GM23338 (cell line): Measurements from ENCODE around the gene UBL3. TPM values are rescaled to one million over a fixed set of nuclear protein-coding genes. Genes with fewer than 3 reads are reported as not detected.

Source experiments
- ATAC-seq: fragments of 200-7000 bp; cut with Tn5 transposase; 3 replicates; pipeline ENCODE4 v1.9.1; 2020
- DNase-seq: peaks from one replicate; pipeline ENCODE4 v3.0.0-alpha.2; 2015; ENCODE audit warnings: low spot score
- H2AFZ ChIP-seq: fragments of 200-600 bp; sonication (generic); 2 replicates; pipeline ENCODE4 v1.8.0; 2016; ENCODE audit warnings: antibody characterized with exemption, mild to moderate bottlenecking, moderate library complexity
- H3F3A ChIP-seq: fragments of 200-600 bp; sonication (generic); replicated peaks from 2 replicates; pipeline ENCODE4 v1.8.0; 2017; ENCODE audit warnings: antibody characterized with exemption, mixed run types, low read depth
- H3K27ac ChIP-seq: fragments of 200-600 bp; sonication (generic); 2 replicates; pipeline ENCODE4 v1.6.1; 2016; ENCODE audit warnings: low read depth
- H3K27me3 ChIP-seq: fragments of 200-600 bp; sonication (generic); 2 replicates; pipeline ENCODE4 v1.8.0; 2016; ENCODE audit warnings: mild to moderate bottlenecking, mixed run types, moderate library complexity; ENCODE audit not compliant: insufficient read depth
- H3K36me3 ChIP-seq: fragments of 200-600 bp; sonication (generic); 2 replicates; pipeline ENCODE4 v1.8.0; 2016; ENCODE audit warnings: mild to moderate bottlenecking; ENCODE audit not compliant: insufficient read depth
- H3K4me1 ChIP-seq: fragments of 200-600 bp; sonication (generic); 2 replicates; pipeline ENCODE4 v1.8.0; 2016; ENCODE audit warnings: mild to moderate bottlenecking, moderate library complexity; ENCODE audit not compliant: insufficient read depth
- H3K4me2 ChIP-seq: fragments of 200-600 bp; sonication (generic); 2 replicates; pipeline ENCODE4 v1.7.1; 2017; ENCODE audit warnings: mixed run types
- H3K4me3 ChIP-seq: fragments of 200-600 bp; sonication (generic); 2 replicates; pipeline ENCODE4 v1.6.1; 2016; ENCODE audit warnings: mixed run types
- H3K79me2 ChIP-seq: fragments of 200-600 bp; sonication (generic); replicated peaks from 2 replicates; pipeline ENCODE4 v1.8.0; 2017; ENCODE audit warnings: mild to moderate bottlenecking; ENCODE audit not compliant: insufficient read depth
- H3K9me2 ChIP-seq: fragments of 200-600 bp; sonication (generic); 2 replicates; pipeline ENCODE4 v1.8.0; 2017; ENCODE audit not compliant: insufficient read depth
- H4K20me1 ChIP-seq: fragments of 200-600 bp; sonication (generic); replicated peaks from 2 replicates; pipeline ENCODE4 v1.8.0; 2017; ENCODE audit warnings: mild to moderate bottlenecking; ENCODE audit not compliant: insufficient read depth
- H3K27ac Mint-ChIP-seq: 2 replicates; pipeline ENCODE4 v1.8.0; 2020; ENCODE audit warnings: inconsistent platforms, mild to moderate bottlenecking, moderate library complexity, mixed read lengths
- H3K27me3 Mint-ChIP-seq: 3 replicates; pipeline ENCODE4 v1.8.0; 2022; ENCODE audit warnings: low read depth, mild to moderate bottlenecking, moderate library complexity, mixed read lengths, inconsistent platforms; ENCODE audit not compliant: insufficient read depth, poor library complexity
- H3K36me3 Mint-ChIP-seq: 3 replicates; pipeline ENCODE4 v1.8.0; 2021; ENCODE audit warnings: low read depth, mild to moderate bottlenecking, inconsistent platforms, moderate library complexity, mixed read lengths
- H3K4me1 Mint-ChIP-seq: 3 replicates; pipeline ENCODE4 v1.8.0; 2020; ENCODE audit warnings: mild to moderate bottlenecking, inconsistent platforms, mixed read lengths
- H3K4me3 Mint-ChIP-seq: 3 replicates; pipeline ENCODE4 v1.8.0; 2021; ENCODE audit warnings: moderate library complexity, mild to moderate bottlenecking, inconsistent platforms, mixed read lengths
- H3K9me3 Mint-ChIP-seq: 3 replicates; pipeline ENCODE4 v1.8.0; 2020; ENCODE audit warnings: moderate library complexity, mild to moderate bottlenecking, inconsistent platforms, mixed read lengths
- CREB1 ChIP-seq: fragments of 250-450 bp; sonication (Bioruptor Pico); IDR thresholded peaks from 2 replicates; pipeline ENCODE4 v1.5.0; 2020; ENCODE audit warnings: low read depth, mild to moderate bottlenecking, moderate library complexity
- EZH2 ChIP-seq: fragments of 200-600 bp; sonication (generic); IDR thresholded peaks from one replicate; pipeline ENCODE4 v1.8.0; 2017; ENCODE audit warnings: antibody characterized with exemption, mild to moderate bottlenecking, low read depth; ENCODE audit not compliant: unreplicated experiment
- EZH2phosphoT487 ChIP-seq: fragments of 200-600 bp; sonication (generic); IDR thresholded peaks from one replicate; pipeline ENCODE4 v1.8.1; 2018; ENCODE audit warnings: antibody characterized with exemption; ENCODE audit not compliant: unreplicated experiment
- NANOG ChIP-seq: IDR thresholded peaks from 2 replicates; pipeline ENCODE4 v1.6.1; 2016; ENCODE audit warnings: antibody characterized with exemption, borderline replicate concordance
- POLR2AphosphoS5 ChIP-seq: IDR thresholded peaks from 2 replicates; pipeline ENCODE4 v1.6.1; 2016; ENCODE audit warnings: antibody characterized with exemption, low read depth
- STAT1 ChIP-seq: IDR thresholded peaks from one replicate; pipeline ENCODE4 v1.6.1; 2016; ENCODE audit warnings: antibody characterized with exemption; ENCODE audit not compliant: unreplicated experiment
- ZNF114 ChIP-seq: fragments of 250-450 bp; sonication (Bioruptor Pico); IDR thresholded peaks from 2 replicates; pipeline ENCODE4 v1.5.0; 2020; ENCODE audit warnings: mild to moderate bottlenecking, moderate library complexity
- ZNF331 ChIP-seq: fragments of 250-450 bp; sonication (Bioruptor Pico); IDR thresholded peaks from 2 replicates; pipeline ENCODE4 v1.5.0; 2020; ENCODE audit warnings: low read depth, mild to moderate bottlenecking, moderate library complexity
- polyA plus RNA-seq: library from polyadenylated mRNA; unstranded; fragments of >200 nt; fragmentation: Nextera tagmentation; extraction: Ambion mirVana; gene quantifications from 2 replicates; pipeline ENCODE4 v1.2.1, GENCODE V29; 2016
- total RNA-seq: library from RNA; depleted of rRNA; stranded (reverse); fragments of >200 nt; shearing (Covaris generic); gene quantifications from 2 replicates; pipeline ENCODE4 v1.2.3, GENCODE V29; 2014
- TF ChIP-seq, protein P1 (sequence below), 2 experiments: fragments of 200-600 bp in 1 of 2; sonication (generic) in 1 of 2; conservative IDR thresholded peaks; 2 replicates each; pipeline versions ENCODE4 v1.5.1 to v1.6.1; 2016 to 2017; ENCODE audit warnings: antibody characterized with exemption in 2 of 2, low read depth in 2 of 2, mild to moderate bottlenecking in 2 of 2, moderate library complexity in 1 of 2
- TF ChIP-seq, protein P2 (sequence below): IDR thresholded peaks from 2 replicates; pipeline ENCODE4 v1.6.1; 2016; ENCODE audit warnings: antibody characterized with exemption
- TF ChIP-seq, protein P3 (sequence below): IDR thresholded peaks from one replicate; pipeline ENCODE4 v1.6.1; 2018; ENCODE audit warnings: antibody characterized with exemption; ENCODE audit not compliant: unreplicated experiment

Gene UBL3
- total and polyA plus RNA-seq, 2 experiments from 2014 or later: 9.7 to 21.1 TPM

DNA sequence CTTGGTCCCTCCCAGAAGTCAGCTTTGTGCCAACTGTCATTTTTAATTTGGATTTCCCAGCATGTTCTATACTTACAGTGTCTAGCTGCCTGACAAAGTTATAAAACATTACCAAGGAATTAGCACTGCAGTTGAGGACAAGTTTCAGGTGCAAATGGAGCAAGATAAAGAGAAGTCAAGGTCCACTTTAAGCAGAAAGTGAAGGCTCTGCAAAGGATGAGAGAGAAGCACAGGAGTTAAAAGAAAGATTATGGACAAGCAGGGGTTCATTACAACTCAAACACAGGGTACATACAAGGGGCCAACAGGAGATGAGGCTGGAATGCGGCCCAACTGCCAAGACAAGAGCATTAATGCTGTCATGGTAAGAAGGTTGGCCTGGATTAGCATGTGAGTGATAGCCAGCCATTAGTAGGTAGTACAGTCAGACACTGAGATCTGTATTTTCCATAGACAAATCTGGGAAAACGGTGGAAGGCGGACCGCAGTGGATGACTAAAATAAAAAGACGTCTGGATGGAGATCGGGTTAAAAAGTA, 17.6 kb downstream of the UBL3 start:
- DNase-seq (no peak), ATAC-seq (peak; percentile 55)
- Histone ChIP-seq H3F3A (no peaks in the 10 kb centered on the region), H2AFZ (no peak overlapping the region), H3K9me2 (0 out of 2 replicates have a peak, but pooled peaks cover 3% of the 10 kb centered on the region), H3K4me1 (no peaks in the 10 kb centered on the region), H3K4me3 (no peak overlapping the region), H3K27me3 (no peaks in the 10 kb centered on the region), H3K36me3 (0 out of 2 replicates have a peak, but pooled peaks cover 7% of the 10 kb centered on the region), H4K20me1 (peaks cover 3% of the 10 kb centered on the region; the same call in 1 of the 2 replicates), H3K27ac (0 out of 2 replicates have a peak overlapping the region, but pooled peaks have one; percentile 63), H3K4me2 (no peak overlapping the region), H3K79me2 (peaks cover 82% of the 10 kb centered on the region)
- TF ChIP-seq NANOG (no peak), STAT1 (no peak), CREB1 (CRISPR knock-in tag) (no peak), POLR2AphosphoS5 (no peak), EZH2phosphoT487 (no peak)
- TF ChIP-seq, protein P1, sequence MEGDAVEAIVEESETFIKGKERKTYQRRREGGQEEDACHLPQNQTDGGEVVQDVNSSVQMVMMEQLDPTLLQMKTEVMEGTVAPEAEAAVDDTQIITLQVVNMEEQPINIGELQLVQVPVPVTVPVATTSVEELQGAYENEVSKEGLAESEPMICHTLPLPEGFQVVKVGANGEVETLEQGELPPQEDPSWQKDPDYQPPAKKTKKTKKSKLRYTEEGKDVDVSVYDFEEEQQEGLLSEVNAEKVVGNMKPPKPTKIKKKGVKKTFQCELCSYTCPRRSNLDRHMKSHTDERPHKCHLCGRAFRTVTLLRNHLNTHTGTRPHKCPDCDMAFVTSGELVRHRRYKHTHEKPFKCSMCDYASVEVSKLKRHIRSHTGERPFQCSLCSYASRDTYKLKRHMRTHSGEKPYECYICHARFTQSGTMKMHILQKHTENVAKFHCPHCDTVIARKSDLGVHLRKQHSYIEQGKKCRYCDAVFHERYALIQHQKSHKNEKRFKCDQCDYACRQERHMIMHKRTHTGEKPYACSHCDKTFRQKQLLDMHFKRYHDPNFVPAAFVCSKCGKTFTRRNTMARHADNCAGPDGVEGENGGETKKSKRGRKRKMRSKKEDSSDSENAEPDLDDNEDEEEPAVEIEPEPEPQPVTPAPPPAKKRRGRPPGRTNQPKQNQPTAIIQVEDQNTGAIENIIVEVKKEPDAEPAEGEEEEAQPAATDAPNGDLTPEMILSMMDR (conservative IDR thresholded peaks at IDR 0.05; ENCODE audit: low read depth in 2 of 2): no peak
- TF ChIP-seq, protein P2, sequence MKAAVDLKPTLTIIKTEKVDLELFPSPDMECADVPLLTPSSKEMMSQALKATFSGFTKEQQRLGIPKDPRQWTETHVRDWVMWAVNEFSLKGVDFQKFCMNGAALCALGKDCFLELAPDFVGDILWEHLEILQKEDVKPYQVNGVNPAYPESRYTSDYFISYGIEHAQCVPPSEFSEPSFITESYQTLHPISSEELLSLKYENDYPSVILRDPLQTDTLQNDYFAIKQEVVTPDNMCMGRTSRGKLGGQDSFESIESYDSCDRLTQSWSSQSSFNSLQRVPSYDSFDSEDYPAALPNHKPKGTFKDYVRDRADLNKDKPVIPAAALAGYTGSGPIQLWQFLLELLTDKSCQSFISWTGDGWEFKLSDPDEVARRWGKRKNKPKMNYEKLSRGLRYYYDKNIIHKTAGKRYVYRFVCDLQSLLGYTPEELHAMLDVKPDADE: no peak
- Mint-ChIP-seq H3K4me1 (peaks cover 19% of the 10 kb centered on the region), H3K27me3 (peaks cover 3% of the 10 kb centered on the region), H3K4me3 (no peak overlapping the region), H3K9me3 (peaks cover 26% of the 10 kb centered on the region; the same call in 2 of the 3 replicates), H3K36me3 (peaks cover 40% of the 10 kb centered on the region), H3K27ac (peak overlapping the region; percentile 13; the same call in 1 of the 2 replicates)

DNA sequence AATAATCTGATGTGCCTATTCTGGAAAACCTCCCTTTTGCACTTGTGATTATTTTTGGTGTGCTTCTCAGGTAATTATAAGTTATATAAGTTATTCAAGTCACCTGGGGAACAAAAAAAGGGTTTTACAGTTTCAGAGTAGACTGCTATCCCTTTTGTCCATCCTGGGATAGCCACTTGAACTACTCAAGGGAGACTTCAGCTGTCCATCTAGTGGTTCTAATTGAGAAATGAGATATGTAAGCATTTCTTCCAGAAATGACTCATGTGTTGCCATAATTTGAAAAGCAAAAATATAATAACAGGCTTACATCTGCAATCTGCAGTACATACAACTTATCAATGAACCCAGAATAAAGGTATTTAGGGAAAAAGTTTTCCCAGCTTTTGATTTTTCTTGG, 20.4 kb downstream of the UBL3 start:
- Histone ChIP-seq H4K20me1 (peaks cover 3% of the 10 kb centered on the region; the same call in 1 of the 2 replicates), H3K9me2 (0 out of 2 replicates have a peak, but pooled peaks cover 3% of the 10 kb centered on the region), H3K79me2 (peaks cover 54% of the 10 kb centered on the region), H3K36me3 (0 out of 2 replicates have a peak, but pooled peaks cover 8% of the 10 kb centered on the region), H3K4me2 (no peak overlapping the region), H3K4me3 (no peak overlapping the region), H2AFZ (no peak overlapping the region), H3K4me1 (no peaks in the 10 kb centered on the region), H3K27ac (no peak overlapping the region), H3F3A (no peaks in the 10 kb centered on the region), H3K27me3 (no peaks in the 10 kb centered on the region)
- peaks cover 48% of the 10 kb centered on the region for H3K36me3 Mint-ChIP-seq
- H3K4me3 Mint-ChIP-seq: no peak overlapping the region
- H3K27me3 Mint-ChIP-seq: peaks cover 3% of the 10 kb centered on the region
- H3K9me3 Mint-ChIP-seq: peaks cover 27% of the 10 kb centered on the region; the same call in 2 of the 3 replicates
- peaks cover 12% of the 10 kb centered on the region for H3K4me1 Mint-ChIP-seq
- ATAC-seq: no peak
- DNase-seq: no peak
- no peak overlapping the region for H3K27ac Mint-ChIP-seq
- TF ChIP-seq, protein P2: no peak
- TF ChIP-seq ZNF331 (CRISPR knock-in tag): no peak
- TF ChIP-seq, protein P3, sequence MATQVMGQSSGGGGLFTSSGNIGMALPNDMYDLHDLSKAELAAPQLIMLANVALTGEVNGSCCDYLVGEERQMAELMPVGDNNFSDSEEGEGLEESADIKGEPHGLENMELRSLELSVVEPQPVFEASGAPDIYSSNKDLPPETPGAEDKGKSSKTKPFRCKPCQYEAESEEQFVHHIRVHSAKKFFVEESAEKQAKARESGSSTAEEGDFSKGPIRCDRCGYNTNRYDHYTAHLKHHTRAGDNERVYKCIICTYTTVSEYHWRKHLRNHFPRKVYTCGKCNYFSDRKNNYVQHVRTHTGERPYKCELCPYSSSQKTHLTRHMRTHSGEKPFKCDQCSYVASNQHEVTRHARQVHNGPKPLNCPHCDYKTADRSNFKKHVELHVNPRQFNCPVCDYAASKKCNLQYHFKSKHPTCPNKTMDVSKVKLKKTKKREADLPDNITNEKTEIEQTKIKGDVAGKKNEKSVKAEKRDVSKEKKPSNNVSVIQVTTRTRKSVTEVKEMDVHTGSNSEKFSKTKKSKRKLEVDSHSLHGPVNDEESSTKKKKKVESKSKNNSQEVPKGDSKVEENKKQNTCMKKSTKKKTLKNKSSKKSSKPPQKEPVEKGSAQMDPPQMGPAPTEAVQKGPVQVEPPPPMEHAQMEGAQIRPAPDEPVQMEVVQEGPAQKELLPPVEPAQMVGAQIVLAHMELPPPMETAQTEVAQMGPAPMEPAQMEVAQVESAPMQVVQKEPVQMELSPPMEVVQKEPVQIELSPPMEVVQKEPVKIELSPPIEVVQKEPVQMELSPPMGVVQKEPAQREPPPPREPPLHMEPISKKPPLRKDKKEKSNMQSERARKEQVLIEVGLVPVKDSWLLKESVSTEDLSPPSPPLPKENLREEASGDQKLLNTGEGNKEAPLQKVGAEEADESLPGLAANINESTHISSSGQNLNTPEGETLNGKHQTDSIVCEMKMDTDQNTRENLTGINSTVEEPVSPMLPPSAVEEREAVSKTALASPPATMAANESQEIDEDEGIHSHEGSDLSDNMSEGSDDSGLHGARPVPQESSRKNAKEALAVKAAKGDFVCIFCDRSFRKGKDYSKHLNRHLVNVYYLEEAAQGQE: no peak
- TF ChIP-seq NANOG: no peak
- TF ChIP-seq POLR2AphosphoS5: no peak
- TF ChIP-seq STAT1: no peak
- TF ChIP-seq, protein P1 (conservative IDR thresholded peaks at IDR 0.05; ENCODE audit: low read depth in 2 of 2): no peak
- TF ChIP-seq CREB1 (CRISPR knock-in tag): no peak
- TF ChIP-seq EZH2: no peak
- TF ChIP-seq ZNF114 (CRISPR knock-in tag): no peak
